Measurements from ENCODE around the gene NOVA2. TPM values are rescaled to one million over a fixed set of nuclear protein-coding genes. Genes with fewer than 3 reads are reported as not detected.
A peak's percentile ranks its signal among the peaks of the same experiment; 100 is the strongest.

The NOVA2 gene
- total and polyA plus RNA-seq, 9 of the 15 experiments (the other 6 are each of a cell fraction or from before 2014, with no cell fraction given), result not detected

DNA sequence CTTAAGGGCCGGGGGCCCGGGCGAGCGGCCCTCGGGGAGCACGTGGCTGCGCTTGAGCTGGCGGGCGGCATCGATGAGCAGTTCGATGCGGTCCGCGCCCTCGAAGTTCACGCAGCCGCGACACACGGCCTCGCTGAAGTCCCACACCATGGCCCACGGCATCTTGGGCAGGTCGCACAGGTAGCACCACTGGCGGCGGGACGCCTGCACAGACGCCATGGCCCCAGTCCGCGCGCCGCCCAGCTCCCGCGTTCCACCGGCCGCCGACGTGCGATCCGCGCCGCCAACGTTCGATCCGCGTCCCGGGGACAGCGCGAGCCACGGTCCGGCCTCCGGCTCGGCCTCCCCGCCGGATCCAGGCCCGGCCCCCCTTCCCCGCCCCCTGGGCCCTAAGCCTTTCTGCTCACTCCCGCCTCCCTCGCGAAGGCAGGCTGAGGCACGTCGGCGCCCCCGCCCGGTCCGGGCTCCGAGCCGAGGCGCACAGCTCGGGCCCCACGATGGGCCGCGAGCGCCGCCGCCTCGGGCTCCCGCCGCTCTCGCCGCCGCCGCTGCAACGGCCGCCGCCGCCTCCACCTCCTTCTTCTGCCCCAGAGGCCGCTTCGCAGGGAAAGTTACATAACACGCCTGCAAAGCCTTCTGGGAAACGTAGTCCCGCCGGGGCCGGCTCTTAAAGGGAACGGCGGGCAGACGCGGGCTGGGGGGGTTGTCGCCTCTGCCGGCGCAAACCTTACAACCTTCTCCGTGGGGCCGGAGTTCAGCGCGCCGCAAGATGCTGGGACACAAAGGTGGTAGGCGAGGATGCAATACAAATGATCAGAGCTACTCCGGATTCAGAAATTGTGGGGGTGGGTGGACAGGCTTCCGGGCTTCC, 87.9 kb downstream of the NOVA2 start, which contains the start of gene IRF2BP1 (continued):
- TF ChIP-seq POLR2G (IDR thresholded peaks at IDR 0.05; ENCODE audit: low read depth, low read length) (peak; percentile 81), RBM25 (IDR thresholded peaks at IDR 0.05; ENCODE audit: low read depth, low read length, severe bottlenecking) (peak; percentile 96), NR2C2 (CRISPR knock-in tag; IDR thresholded peaks at IDR 0.05) (no peak), NR2C2 (tag; IDR thresholded peaks at IDR 0.05) (peak; percentile 74; the same call in 1 of the 2 replicates), CREB5 (CRISPR knock-in tag; IDR thresholded peaks at IDR 0.05) (no peak), RBM34 (IDR thresholded peaks at IDR 0.05; ENCODE audit: borderline replicate concordance, insufficient read depth, low read length) (0 out of 2 replicates have a peak, but pooled peaks have one; percentile 18), ASH1L (IDR thresholded peaks at IDR 0.05; ENCODE audit: borderline replicate concordance, low read depth, partially characterized antibody) (no peak), KAT2B (IDR thresholded peaks at IDR 0.05; ENCODE audit: low read depth, low read length) (no peak), PURB (CRISPR knock-in tag; IDR thresholded peaks at IDR 0.05; ENCODE audit: low read depth) (no peak), ZNF592 (IDR thresholded peaks at IDR 0.05) (peak; percentile 85)
- TF ChIP-seq, protein P1, sequence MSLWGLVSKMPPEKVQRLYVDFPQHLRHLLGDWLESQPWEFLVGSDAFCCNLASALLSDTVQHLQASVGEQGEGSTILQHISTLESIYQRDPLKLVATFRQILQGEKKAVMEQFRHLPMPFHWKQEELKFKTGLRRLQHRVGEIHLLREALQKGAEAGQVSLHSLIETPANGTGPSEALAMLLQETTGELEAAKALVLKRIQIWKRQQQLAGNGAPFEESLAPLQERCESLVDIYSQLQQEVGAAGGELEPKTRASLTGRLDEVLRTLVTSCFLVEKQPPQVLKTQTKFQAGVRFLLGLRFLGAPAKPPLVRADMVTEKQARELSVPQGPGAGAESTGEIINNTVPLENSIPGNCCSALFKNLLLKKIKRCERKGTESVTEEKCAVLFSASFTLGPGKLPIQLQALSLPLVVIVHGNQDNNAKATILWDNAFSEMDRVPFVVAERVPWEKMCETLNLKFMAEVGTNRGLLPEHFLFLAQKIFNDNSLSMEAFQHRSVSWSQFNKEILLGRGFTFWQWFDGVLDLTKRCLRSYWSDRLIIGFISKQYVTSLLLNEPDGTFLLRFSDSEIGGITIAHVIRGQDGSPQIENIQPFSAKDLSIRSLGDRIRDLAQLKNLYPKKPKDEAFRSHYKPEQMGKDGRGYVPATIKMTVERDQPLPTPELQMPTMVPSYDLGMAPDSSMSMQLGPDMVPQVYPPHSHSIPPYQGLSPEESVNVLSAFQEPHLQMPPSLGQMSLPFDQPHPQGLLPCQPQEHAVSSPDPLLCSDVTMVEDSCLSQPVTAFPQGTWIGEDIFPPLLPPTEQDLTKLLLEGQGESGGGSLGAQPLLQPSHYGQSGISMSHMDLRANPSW (CRISPR knock-in tag; IDR thresholded peaks at IDR 0.05), result 0 out of 2 replicates have a peak, but pooled peaks have one; percentile 9
- TF ChIP-seq, protein P2, sequence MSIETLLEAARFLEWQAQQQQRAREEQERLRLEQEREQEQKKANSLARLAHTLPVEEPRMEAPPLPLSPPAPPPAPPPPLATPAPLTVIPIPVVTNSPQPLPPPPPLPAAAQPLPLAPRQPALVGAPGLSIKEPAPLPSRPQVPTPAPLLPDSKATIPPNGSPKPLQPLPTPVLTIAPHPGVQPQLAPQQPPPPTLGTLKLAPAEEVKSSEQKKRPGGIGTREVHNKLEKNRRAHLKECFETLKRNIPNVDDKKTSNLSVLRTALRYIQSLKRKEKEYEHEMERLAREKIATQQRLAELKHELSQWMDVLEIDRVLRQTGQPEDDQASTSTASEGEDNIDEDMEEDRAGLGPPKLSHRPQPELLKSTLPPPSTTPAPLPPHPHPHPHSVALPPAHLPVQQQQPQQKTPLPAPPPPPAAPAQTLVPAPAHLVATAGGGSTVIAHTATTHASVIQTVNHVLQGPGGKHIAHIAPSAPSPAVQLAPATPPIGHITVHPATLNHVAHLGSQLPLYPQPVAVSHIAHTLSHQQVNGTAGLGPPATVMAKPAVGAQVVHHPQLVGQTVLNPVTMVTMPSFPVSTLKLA (conservative IDR thresholded peaks at IDR 0.05), result peak in 1 of 2 experiments; percentile 29; a peak in 1 of 4 replicates
- TF ChIP-seq, protein P3, sequence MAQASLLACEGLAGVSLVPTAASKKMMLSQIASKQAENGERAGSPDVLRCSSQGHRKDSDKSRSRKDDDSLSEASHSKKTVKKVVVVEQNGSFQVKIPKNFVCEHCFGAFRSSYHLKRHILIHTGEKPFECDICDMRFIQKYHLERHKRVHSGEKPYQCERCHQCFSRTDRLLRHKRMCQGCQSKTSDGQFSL (CRISPR knock-in tag; IDR thresholded peaks at IDR 0.05), result peak; percentile 93
- TF ChIP-seq, protein P3 (tag; IDR thresholded peaks at IDR 0.05), result peak in 1 of 2 experiments; percentile 88; a peak in 2 of 4 replicates
